ENCODE results near the gene ATP5IF1.

ATP5IF1 gene

GRCh38 chr1:28265577-28265976 is 29.7 kb downstream of the ATP5IF1 start:
- no peak for DNase-seq (ENCODE audit: low read depth)

- DNase-seq (ENCODE audit: low read depth) = no peak
Measured at GRCh38 chr1:28266920-28267322, 31.0 kb downstream of the ATP5IF1 start.

GRCh38 chr1:28267633-28268032 is 31.7 kb downstream of the ATP5IF1 start:
- DNase-seq (ENCODE audit: low read depth) = no peak

GRCh38 chr1:28269529-28269928 is 33.6 kb downstream of the ATP5IF1 start:
- no peak for DNase-seq (ENCODE audit: low read depth)

- DNase-seq (ENCODE audit: low read depth) = no peak
Measured at GRCh38 chr1:28272215-28272852, 36.4 kb downstream of the ATP5IF1 start.

GRCh38 chr1:28273216-28273860 is 37.4 kb downstream of the ATP5IF1 start:
- DNase-seq (ENCODE audit: low read depth) = no peak

- DNase-seq (ENCODE audit: low read depth) = no peak
Measured at GRCh38 chr1:28278763-28279162, 42.8 kb downstream of the ATP5IF1 start.

- no peak for DNase-seq (ENCODE audit: low read depth)
Measured at GRCh38 chr1:28279721-28280120, 43.8 kb downstream of the ATP5IF1 start.

GRCh38 chr1:28280501-28280900 is 44.6 kb downstream of the ATP5IF1 start:
- no peak for DNase-seq (ENCODE audit: low read depth)

- DNase-seq (ENCODE audit: low read depth) = no peak
Measured at GRCh38 chr1:28280977-28281381, 45.1 kb downstream of the ATP5IF1 start.

- no peak for DNase-seq (ENCODE audit: low read depth)
Measured at GRCh38 chr1:28281608-28282425, 45.9 kb downstream of the ATP5IF1 start.

- no peak for DNase-seq (ENCODE audit: low read depth)
Measured at GRCh38 chr1:28282426-28283407, 46.8 kb downstream of the ATP5IF1 start.

GRCh38 chr1:28286111-28286510 is 50.2 kb downstream of the ATP5IF1 start:
- DNase-seq (ENCODE audit: low read depth) = no peak
